ENCODE results near the gene PDCD4. TPM values are rescaled to one million over a fixed set of nuclear protein-coding genes. Genes with fewer than 3 reads are reported as not detected.

Gene PDCD4
- total and polyA plus RNA-seq, 10 of the 15 experiments (the other 5 are each of a cell fraction or from before 2014, with no cell fraction given), result 101 to 372 (median 171) TPM

- H2AFZ ChIP-seq (ENCODE audit: control insufficient read depth, low read depth, low read length), result no peak overlapping the region
- WGBS (ENCODE audit: insufficient coverage, insufficient replicate concordance, low lambda C conversion rate, missing lambda C conversion rate), result 81% methylated on average over 3 of the region's 3 CpGs
- no peak overlapping the region for H3K9ac ChIP-seq (ENCODE audit: control insufficient read depth, insufficient read depth, low read length)
- in situ Hi-C loops (cut with MboI) (no loop called here), intact Hi-C loops (cut with micrococcal nuclease; ENCODE audit: unreplicated experiment) (no loop called here)
- H3K4me1 ChIP-seq (ENCODE audit: control insufficient read depth, insufficient read depth, low read length), result peaks cover 67% of the 10 kb centered on the region
- CTCF ChIA-PET, result interaction anchor here (0.9 to 6.8 kb wide), 7 partner anchors 13 to 47 kb away, joined by 3 to 70 read pairs (median 6); no protein-coding TSS in a partner anchor
- H3K9me3 ChIP-seq (replicated peaks; ENCODE audit: control insufficient read depth, insufficient read depth, low read length), result no peaks in the 10 kb centered on the region
- no peaks in the 10 kb centered on the region for H4K20me1 ChIP-seq (ENCODE audit: control insufficient read depth, insufficient read depth)
- no peak overlapping the region for H3K4me3 ChIP-seq
- RAD21 ChIA-PET (ENCODE audit: unreplicated experiment), result interaction anchor here (0.7 to 7.3 kb wide), 15 partner anchors 9 to 98 kb away, joined by 3 to 153 read pairs (median 4); partner anchors contain the start of gene PDCD4
- FAIRE-seq, result no peak
- H3K4me2 ChIP-seq (ENCODE audit: control insufficient read depth, insufficient read depth), result no peak overlapping the region
- no peaks in the 10 kb centered on the region for H3K36me3 ChIP-seq (ENCODE audit: control insufficient read depth in 2 of 2, insufficient read depth in 2 of 2, low read length in 1 of 2)
- SMC1A ChIA-PET (ENCODE audit: uncharacterized antibody, unreplicated experiment), result interaction anchor here (0.8 to 12.5 kb wide), 18 partner anchors 9 to 96 kb away, joined by 3 to 188 read pairs (median 6); partner anchors contain the start of genes BBIP1 and PDCD4
- POLR2A ChIA-PET, result interaction anchor here (0.5 to 7.4 kb wide), 15 partner anchors 9 to 1482 kb away, joined by 3 to 145 read pairs (median 5); partner anchors contain the start of gene PDCD4
- DNase-seq (ENCODE audit: low read depth, low spot score), result no peak
- peaks cover 10% of the 10 kb centered on the region for H3K79me2 ChIP-seq (ENCODE audit: control insufficient read depth, insufficient read depth, low read length)
- 0 out of 2 replicates have a peak overlapping the region, but pooled peaks have one; percentile 20 for H3K27ac ChIP-seq (ENCODE audit: control insufficient read depth, insufficient read depth)
- H3K27me3 ChIP-seq (replicated peaks in 1 of 2; ENCODE audit: control insufficient read depth in 2 of 2, insufficient read depth in 2 of 2, low read length in 1 of 2), result no peaks in the 10 kb centered on the region
- no TSS peak for BruUV-seq (replicated peaks)
- peak; percentile 3; the same call in 1 of the 3 replicates for ATAC-seq
- TF ChIP-seq NKRF (conservative IDR thresholded peaks at IDR 0.05), result no peak
- TF ChIP-seq ZBED1 (IDR thresholded peaks at IDR 0.05; ENCODE audit: borderline replicate concordance), result no peak
- TF ChIP-seq E4F1 (IDR thresholded peaks at IDR 0.05; ENCODE audit: borderline replicate concordance, partially characterized antibody), result no peak
- no peak for TF ChIP-seq BCL11A (IDR thresholded peaks at IDR 0.05; ENCODE audit: low read depth, low read length)
- TF ChIP-seq ZNF687 (IDR thresholded peaks at IDR 0.05), result 0 out of 2 replicates have a peak, but pooled peaks have one; percentile 40
- no peak for TF ChIP-seq JUND (IDR thresholded peaks at IDR 0.05; ENCODE audit: low read depth, low read length)
- no peak for TF ChIP-seq NFYB (IDR thresholded peaks at IDR 0.05; ENCODE audit: insufficient read depth, low read depth, low read length)
- peak in 1 of 2 experiments; percentile 9; a peak in 1 of 4 replicates for TF ChIP-seq IKZF2 (IDR thresholded peaks at IDR 0.05)
- no peak for TF ChIP-seq ATF2 (IDR thresholded peaks at IDR 0.05; ENCODE audit: low read length)
- peak; percentile 92 for TF ChIP-seq MEF2B (IDR thresholded peaks at IDR 0.05; ENCODE audit: partially characterized antibody, poor library complexity, severe bottlenecking)
- TF ChIP-seq MEF2A (IDR thresholded peaks at IDR 0.05; ENCODE audit: insufficient read depth, low read depth, low read length), result no peak
Observed at GRCh38 chr10:110845756-110846620, 25.7 kb upstream of the PDCD4 start.

Measured in GM12878 (cell line).